GM19452 (cell line): Measurements from ENCODE around the gene MEIS1.
"Not testable (repeated sequence)": the region's sequence is repeated elsewhere in the genome, so short reads cannot be mapped to it uniquely, and the experiment has no call there.

Source experiments
- ATAC-seq: cut with Tn5 transposase; IDR thresholded peaks from one replicate; pipeline ENCODE4 v1.9.1; 2021; ENCODE audit not compliant: unreplicated experiment

MEIS1 gene

DNA sequence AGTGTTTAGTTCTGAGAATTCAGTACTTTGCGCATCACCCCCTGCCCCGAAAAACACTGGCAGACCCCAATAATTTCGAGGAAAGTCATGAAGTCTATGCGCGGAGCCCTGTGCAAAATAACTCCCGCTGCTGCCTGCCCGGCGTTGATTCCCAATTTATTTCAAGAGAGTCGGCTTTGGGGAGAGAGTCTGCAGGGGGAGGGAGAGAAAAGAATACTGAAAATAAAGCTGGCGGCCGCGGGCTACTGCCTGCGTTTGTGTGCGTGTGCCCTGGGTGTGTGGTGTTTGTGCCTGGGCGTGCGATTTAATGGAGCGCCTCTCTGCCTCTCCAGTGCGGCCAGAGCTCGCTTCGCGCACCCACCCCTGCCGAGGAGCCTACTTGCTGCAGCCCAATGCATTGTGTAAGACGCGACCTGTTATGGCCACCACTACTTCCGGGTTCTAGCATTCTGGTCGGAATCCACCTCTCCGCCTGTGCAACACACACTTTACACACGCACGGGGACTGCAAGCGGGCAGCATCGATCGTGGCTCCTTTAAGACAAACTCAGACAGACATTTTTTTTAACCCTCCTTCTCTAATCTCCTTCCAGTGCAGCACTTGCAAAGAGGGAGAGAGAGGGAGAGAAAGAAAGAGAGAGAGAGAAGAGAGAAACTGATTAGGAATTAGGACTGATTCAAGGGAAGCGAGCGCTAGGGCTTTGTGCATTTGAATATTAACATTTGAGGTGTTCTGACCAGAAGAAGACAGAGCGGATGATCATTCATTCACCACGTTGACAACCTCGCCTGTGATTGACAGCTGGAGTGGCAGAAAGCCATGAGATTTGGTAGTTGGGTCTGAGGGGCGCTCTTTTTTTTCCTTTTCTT is at the start of gene MEIS1:
MEIS1 (plus strand) TSS at position 447 of the 870 bp plus-strand sequence. CDS start 732 bp downstream, outside the sequence.
- ATAC-seq = peak; percentile 84

DNA sequence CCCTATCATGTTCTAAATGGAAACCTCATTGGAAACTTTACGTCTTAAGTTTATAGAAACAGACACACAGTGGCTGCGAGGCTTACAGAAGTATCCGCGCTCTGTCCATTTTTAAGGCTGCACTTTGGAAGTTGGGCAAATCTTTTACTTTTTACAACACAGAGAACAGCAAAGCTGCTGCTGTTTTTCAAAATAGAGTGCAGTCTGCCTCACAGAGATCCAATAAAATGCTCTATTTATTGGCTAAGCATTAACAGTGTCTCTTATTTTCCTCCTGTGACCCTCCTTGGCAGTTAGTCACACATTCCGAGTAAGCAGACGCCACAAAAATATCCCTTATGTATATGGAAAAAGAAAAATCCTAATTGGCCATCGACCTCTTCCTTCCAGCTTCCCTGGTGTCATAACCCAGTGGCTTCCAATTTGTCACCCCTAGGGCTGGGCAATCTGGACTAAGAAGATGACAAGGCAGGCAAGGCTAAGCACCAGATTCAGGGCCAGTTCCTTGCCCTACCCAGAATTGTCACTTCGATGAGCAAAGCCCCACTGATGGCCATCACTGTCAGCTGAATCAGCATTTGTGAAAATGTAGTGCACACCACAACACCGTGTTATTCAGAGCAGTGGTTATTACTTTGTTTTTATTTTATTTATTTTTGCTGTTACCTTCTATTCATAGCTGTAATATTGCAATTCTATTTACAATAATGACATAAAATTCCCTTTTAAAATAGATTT is 47.7 kb upstream of the MEIS1 start:
- ATAC-seq = no peak

DNA sequence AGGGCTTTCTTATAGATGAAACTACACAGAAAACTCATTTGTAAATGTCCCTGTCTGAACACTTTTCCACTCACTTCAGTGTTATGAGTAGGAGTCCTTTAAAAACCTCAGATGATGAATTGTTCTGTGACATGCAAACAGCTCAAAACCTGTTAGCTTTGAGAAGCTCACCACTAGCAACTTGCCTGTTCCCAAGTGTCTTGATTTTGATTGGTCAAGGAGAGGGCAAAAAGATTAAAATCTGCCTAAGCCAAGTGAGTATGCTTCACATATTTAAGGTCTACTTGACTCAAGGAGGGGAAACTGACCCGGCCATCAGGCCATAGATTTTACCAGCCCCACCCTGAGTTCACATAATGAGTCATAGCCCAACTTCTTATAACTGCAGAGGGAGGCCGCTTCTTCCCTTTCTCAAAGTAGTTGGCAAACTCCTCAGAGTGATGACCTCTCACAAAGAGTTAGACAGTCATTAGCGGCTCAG is 45.2 kb upstream of the MEIS1 start:
- no peak for ATAC-seq

DNA sequence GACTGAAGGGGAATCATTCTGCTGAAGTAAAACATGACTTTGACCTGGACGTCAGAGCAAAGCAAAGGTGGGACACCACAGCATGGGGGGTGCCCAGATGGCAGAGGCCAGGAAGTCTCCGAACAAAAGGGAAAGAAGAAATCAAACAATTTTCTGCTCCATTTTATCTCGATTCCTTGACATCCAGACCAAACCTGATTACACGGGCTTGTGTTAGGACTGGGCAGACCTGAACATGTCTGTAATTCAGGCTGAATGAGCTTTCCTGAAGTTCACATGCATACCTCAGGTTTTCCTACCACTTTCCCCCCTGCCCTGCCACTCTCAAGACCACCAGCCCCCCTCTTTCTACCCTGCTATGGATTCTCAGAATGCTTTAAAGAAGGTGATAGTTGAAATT is 44.8 kb upstream of the MEIS1 start:
- ATAC-seq = no peak

DNA sequence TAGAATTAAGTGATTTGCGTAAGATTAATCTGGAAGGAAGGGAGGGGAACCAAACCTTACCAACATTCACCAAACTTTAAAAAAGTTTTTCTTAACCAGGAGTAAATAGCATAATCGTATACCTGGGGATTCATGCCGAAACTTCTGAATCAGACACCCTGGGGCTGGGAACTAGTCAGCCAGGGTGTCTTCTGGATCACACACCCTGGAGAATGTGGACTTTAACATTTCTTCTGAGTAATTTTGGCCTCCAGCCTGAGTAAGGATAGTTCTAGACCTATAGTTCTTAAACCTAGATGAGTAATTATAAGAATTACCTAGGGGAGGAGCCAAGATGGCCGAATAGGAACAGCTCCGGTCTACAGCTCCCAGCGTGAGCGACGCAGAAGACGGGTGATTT is 44.1 kb upstream of the MEIS1 start:
- ATAC-seq = no peak

DNA sequence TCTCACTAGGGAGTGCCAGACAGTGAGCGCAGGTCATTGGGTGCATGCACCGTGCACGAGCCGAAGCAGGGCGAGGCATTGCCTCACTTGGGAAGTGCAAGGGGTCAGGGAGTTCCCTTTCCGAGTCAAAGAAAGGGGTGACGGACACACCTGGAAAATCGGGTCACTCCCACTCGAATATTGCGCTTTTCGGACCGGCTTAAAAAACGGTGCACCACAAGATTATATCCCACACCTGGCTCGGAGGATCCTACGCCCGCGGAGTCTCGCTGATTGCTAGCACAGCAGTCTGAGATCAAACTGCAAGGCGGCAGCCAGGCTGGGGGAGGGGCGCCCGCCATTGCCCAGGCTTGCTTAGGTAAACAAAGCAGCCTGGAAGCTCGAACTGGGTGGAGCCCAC is 43.7 kb upstream of the MEIS1 start:
- ATAC-seq = not testable (repeated sequence)

DNA sequence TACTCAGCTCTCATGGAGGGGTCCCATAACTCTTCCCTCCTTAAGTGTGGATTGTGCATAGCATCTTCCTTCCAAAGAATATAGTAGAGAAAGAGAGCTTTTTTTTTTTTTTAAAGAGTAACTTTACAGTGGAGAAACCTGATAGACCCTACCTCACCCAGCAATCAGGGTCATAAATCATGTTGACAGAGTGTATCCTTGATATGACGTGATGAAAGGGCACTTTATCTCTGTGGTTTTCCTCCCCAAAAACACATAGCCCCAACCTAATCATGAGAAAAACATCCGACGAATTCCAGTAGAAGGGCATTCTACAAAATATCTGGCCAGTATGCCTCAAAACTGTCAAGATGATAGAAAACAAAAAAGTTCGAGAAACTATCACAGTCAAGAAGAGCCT is 29.5 kb upstream of the MEIS1 start:
- no peak for ATAC-seq

DNA sequence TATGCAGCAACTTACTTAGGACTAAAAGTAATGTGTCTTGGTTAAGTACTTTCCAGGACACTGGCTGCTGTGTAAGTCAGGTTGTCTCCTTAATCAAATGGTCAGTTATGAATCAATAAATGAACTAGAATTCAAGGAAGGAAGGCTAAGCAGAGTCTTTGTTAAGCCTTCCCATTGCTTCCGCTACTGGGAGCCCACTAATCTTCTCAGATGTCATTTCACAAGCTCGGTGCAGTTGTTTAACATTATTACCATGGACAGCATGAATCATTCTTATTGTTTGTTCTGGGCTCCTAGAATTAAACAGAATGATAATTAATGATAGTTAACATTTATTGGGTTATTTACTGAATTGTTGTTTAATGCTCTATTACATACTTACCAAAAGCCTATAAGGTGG is 26.0 kb upstream of the MEIS1 start:
- no peak for ATAC-seq

DNA sequence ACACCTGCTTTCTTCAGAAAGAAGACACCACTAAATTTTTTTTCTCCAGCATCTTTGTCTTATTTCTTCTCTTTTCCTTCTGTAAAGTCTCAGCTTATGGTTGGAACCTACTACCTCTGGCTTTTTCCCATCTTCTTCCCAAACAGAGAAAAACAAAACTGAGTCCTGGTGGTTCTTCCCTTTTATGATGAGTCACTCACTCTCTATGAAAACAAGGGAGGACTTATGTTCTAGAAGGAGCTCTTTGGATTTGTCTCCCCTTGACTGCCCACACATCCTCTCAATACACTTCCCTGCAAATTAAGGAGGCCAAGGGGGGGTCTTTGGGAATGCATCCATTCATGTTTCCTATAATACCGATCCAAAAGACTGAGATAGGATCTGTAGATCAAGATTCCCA is 22.1 kb upstream of the MEIS1 start:
- no peak for ATAC-seq

DNA sequence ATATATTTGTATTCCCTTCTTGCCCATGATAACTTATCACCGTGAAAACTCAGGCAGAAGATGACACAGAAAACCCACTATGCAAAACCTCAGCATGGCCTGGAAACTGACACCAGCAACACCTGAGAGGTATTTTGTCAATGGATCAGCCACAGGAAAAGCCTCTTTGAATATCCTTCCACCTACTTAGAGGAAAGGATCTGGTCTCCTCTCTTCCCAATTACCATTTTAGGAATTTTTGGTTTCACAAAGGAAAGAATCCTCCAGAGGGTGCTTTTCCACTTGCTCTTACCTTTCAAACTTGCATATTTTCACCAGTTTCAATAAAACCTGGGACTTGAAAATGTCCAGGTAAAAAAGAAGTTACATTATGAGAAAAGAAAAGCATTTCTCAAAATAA is 20.0 kb upstream of the MEIS1 start:
- ATAC-seq = no peak

DNA sequence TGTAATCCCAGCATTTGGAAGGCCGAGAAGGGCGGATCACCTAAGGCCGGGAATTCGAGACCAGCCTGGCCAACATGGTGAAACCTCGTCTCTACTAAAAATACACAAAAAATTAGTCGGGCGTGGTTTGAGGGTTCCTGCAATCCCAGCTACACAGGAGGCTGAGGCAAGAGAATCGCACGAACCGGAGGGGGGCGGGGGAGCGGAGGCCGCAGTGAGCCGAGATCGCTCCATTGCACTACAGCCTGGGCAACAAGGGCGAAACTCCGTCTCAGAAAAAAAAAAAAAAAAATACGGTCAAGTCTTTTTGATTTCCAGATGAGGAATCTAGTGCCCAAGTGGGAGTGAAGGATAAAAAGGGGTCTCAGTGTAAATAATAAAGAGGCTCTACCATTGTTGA is 16.5 kb upstream of the MEIS1 start:
- no peak for ATAC-seq

DNA sequence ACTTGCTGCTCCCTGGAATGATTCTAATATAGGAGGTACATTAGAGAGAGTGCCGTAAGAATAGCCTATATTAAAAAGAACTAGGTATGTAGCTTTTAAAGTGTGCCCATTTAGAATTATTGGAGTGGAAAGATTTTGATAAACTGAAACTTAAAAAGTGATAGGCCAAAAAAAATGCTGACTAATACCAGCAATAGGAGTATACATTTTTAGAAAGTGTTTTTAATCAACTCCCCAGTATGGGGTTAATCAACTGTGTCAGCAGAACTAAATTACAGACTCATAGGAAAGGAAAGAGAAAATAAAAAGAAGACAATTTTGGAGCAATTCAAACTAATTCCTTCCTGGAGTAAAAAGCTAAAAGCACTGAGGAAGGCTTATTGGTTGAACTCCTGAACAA is 13.3 kb upstream of the MEIS1 start:
- ATAC-seq = no peak

DNA sequence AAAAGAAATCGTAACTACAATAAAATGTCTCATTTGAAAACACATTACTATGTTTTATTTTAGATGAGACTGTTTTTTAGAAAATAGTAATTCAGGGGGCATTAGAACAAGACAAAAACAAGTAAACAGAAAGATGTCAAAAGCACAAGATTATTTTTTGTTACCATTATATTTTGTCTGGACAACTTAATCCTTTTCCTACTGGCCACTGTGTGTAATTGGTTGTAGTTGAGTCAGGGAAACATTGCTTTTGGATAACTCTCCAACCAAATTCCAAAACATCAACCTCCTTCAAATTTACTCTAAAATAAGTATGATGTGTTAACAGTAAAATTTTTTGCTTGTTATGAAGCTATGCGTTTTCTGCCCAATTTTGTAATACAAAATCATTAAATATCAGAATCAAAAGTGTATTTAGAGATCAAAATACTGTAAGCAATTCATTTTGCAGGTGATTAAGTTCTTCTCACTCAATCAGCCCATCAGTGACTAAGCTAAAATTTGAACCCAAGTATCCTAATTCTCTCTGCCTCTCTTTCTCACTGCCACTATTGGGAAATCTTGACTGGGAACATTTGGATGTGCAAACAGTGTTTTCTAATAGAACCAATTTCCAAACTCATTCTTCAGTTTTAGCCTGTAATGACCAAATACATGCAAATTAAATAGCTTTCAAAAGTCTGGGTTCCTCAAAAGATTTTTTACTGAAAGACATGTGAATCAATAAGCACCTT is 11.4 kb upstream of the MEIS1 start:
- no peak for ATAC-seq

DNA sequence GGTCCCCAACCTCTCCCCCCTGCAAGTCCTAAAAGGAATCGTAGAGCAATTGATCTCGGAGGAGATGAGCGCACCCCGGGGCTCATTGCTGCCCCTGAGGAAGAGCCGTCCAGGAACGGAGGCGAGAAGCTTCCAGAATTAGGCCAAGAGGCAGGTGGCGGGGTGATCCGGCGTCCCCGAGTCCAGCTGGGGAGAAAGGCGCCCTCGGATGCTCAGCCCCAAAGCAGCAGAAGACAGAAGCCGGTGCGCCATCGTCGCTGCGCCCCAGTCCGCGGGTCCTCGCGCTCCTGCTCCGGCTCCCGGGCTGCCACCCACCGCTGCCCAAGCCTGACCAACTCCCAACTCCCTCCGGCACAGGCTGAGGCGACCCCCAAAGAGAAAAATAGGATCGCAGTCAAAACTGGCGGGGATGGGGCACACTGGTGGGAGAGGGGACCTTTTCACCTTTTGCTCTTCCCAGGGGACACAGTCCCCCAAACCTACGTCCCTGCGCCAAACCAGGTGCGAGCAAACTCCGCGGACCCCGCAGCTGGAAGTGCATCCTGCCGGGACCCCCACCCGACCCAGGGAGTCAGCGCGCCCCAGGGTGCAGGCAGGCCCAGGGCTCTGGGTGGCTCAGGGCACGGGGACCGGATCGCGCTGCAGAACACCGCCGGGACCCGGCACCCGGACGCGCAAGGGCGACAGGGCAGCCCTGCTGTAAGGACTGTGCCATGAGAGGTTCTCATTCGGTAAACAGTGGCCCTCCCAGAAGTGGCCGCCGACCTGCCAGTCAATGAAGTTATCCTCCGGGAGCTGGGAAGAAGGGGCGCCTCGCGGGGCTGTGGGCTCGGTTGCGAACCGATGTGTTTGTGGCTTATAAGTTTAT is 8.4 kb upstream of the MEIS1 start:
- ATAC-seq = no peak

DNA sequence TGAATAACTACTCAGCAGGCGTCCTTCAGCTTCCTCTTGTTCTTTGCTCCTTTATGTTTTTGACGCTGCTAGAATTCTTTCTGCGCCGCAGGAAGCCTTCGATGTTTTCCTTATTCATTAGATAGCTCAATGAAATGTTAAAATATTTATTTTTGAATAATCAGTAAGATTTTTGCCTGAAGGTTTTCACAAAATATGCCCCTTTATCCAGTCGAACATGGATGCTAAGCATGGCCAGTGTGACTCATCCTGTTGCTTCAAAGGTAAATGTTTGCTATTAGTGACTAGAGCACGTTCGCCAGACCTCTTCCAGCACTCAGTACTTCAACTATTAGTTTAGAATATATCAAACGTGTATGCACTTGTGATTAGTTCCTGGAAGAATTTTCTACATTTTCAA is 7.6 kb upstream of the MEIS1 start:
- no peak for ATAC-seq

DNA sequence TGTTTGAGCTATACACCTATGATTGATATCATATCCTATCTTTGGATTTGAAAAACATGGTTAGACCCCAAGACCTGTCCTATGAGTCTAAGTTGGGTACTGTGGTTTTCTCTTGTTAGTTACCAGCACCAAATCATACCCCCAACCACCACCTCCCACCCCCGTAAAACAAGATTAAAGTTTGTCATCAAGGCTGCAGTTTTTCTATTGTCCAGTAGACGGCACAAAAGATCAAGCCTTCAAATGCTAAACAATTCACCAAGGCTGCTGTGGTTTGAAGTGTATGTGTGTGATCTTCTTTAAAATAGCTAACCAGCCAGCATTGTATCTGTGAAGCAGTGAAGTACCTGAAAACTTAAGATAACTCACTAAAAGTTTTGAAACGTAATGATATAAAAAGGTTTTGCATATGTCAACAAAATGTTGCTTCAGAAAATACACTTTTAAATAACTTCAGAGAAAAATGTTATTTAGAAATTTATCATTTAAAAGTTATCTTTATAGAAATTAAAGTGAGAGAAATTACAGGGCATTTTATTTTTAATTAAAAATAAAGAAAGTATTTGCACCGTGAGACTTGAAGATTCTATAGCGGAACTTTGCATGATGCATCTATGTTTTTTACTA is 5.8 kb upstream of the MEIS1 start:
- no peak for ATAC-seq

DNA sequence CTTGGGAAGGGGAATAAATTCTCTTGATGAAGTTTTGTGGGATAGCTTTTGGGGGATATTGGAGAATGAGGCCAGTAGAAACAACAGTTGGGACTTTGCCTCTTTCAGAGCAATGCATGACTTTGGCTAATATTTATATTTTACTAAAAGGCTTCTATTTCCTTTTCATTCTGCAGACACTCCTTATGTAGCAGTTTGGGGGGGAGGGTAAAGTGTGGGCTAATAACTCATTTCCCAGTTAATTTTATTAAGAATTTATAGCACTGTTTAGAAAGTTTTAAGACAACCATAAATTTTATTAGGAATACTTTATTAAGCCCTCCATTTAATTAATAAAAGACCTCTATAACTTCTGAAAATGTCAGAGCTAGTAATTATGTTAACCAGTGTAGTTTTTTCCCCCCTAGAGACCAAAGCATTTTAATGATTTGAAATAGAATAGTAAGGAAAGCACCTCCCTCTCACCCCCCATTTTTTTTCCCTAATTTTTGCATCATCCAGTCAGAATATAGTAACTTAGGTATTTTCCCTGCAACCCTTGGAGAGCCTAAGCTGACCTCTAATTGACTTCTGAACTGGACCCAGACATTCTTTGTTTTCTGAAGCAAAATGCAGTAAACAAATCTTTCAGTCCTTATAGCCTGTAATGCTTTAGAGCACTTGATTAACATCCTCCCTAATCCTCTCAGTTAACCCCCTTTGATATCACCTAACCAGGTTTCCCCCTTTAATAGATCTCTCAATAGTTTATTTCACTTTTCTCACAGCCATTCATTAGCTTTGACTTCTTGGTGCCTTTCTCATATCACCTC is 5.0 kb upstream of the MEIS1 start:
- no peak for ATAC-seq

DNA sequence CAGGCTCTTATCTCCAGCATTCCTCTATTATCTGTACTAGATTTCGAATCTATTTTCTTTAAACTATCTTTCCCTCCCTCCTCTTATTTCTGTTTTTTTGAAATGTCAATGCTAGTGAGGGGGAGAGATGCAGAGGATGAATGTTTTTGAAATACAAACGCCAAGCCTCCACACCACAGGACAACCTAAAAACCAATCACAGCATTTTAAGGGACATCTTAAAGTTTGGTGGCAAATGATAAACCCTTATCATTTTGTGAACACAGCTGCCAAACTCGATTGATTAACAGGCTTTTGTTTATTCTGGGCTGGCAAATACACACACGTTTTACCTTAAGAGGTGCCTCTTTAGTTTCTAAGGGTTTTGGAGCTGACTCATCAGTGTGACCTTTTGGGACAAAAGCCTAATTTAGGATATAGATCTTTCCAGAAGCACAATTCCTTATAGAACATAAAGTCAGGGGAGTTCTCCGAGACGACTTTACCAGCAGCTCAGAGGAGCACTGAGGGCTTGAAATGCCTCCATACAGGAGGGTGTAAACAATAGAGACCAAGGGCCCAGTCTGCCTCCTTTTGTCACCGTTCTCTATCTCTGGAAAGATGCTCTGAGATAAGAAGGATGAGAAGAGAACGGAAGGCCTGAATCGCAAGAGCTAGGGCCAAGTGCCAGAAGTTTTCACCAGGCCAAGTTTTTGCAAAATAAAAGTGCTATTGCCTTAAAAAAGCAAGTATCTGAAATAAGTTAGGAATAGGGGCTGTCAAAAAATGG is 4.2 kb upstream of the MEIS1 start:
- ATAC-seq = no peak

DNA sequence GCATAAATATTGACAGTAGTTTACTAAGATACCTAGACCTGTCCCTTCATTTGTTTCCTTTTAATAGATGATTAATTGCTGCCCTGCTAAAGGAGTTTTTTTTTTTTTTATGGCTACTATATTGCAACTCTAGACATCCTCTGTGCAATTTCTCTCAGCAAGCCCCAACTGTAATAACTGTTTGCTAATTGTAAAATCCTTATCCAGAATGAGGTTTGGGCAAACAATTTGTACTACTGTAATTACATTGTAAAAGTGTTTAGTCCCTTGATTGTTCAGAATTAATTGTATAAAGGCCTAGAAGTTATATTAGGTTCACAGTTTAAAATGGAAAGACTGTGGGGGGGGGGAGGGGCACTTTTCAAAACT is 3.7 kb upstream of the MEIS1 start:
- ATAC-seq = no peak
